K562 (cell line): Measurements from ENCODE around the gene IGDCC3. TPM values are rescaled to one million over a fixed set of nuclear protein-coding genes. Genes with fewer than 3 reads are reported as not detected.

Experiments used
- ARNT ChIP-seq, 2 experiments: fragments of 450-650 bp; IDR thresholded peaks; 2 replicates each; pipeline ENCODE4 v1.6.1; 2016; ENCODE audit warnings: mild to moderate bottlenecking in 1 of 2
- BCL6 ChIP-seq: fragments of 250-450 bp; sonication (Bioruptor Pico); IDR thresholded peaks from 2 replicates; pipeline ENCODE4 v1.4.0; 2020
- BHLHE40 ChIP-seq: IDR thresholded peaks from 2 replicates; pipeline ENCODE4 v1.6.1; 2011; ENCODE audit warnings: low read length, improper control_type of control experiment
- HDGF ChIP-seq: fragments of 450-650 bp; IDR thresholded peaks from 2 replicates; pipeline ENCODE4 v1.6.1; 2016
- HEY1 ChIP-seq: fragments of 250-450 bp; sonication (Bioruptor Pico); IDR thresholded peaks from 2 replicates; pipeline ENCODE4 v1.5.0; 2020; ENCODE audit warnings: mild to moderate bottlenecking, moderate library complexity, borderline replicate concordance
- IRF9 ChIP-seq: fragments of 450-650 bp; IDR thresholded peaks from 2 replicates; pipeline ENCODE4 v1.6.1; 2016; ENCODE audit warnings: missing biosample characterization, missing genetic modification characterization
- MAZ ChIP-seq, 2 experiments: fragments of 450-650 bp in 1 of 2; sonication (generic) in 1 of 2; formaldehyde crosslinking; IDR thresholded peaks in 1 of 2; conservative IDR thresholded peaks in 1 of 2; 2 replicates each; pipeline versions ENCODE4 v1.4.0 to v1.5.0; 2020; ENCODE audit warnings: mild to moderate bottlenecking in 1 of 2, missing genetic modification reagents in 1 of 2
- MTA1 ChIP-seq: fragments of 450-650 bp; IDR thresholded peaks from 2 replicates; pipeline ENCODE4 v1.6.1; 2017; ENCODE audit warnings: borderline replicate concordance
- MTA2 ChIP-seq: fragments of 450-650 bp; IDR thresholded peaks from 2 replicates; pipeline ENCODE4 v1.6.1; 2016; ENCODE audit warnings: low read depth
- PYGO2 ChIP-seq: fragments of 450-650 bp; IDR thresholded peaks from 2 replicates; pipeline ENCODE4 v1.6.1; 2016; ENCODE audit warnings: mild to moderate bottlenecking, missing genetic modification characterization, moderate library complexity, missing compliant biosample characterization
- RHOXF2B ChIP-seq: fragments of 250-450 bp; sonication (Bioruptor Pico); conservative IDR thresholded peaks from 2 replicates; pipeline ENCODE4 v1.5.1; 2021
- SLC30A9 ChIP-seq: fragments of 250-450 bp; sonication (Bioruptor Pico); IDR thresholded peaks from 2 replicates; pipeline ENCODE4 v1.8.0; 2022; ENCODE audit warnings: mild to moderate bottlenecking, moderate library complexity
- SRSF1 ChIP-seq: fragments of 200-400 bp; formaldehyde crosslinking; IDR thresholded peaks from 2 replicates; pipeline ENCODE4 v1.6.1; 2017; ENCODE audit warnings: mild to moderate bottlenecking, low read depth, low read length, moderate library complexity
- TEAD1 ChIP-seq, 2 experiments: fragments of 450-650 bp in 1 of 2; sonication (generic) in 1 of 2; formaldehyde crosslinking; IDR thresholded peaks; 2 replicates each; pipeline versions ENCODE4 v1.4.0 to v1.8.0; 2020 to 2022; ENCODE audit warnings: mild to moderate bottlenecking in 2 of 2, missing genetic modification reagents in 1 of 2
- ZBTB9 ChIP-seq: fragments of 450-650 bp; formaldehyde crosslinking; IDR thresholded peaks from 2 replicates; pipeline ENCODE4 v1.4.0; 2020; ENCODE audit warnings: mild to moderate bottlenecking, moderate library complexity
- ZNF133 ChIP-seq: fragments of 250-450 bp; sonication (Bioruptor Pico); IDR thresholded peaks from 2 replicates; pipeline ENCODE4 v1.4.0; 2020; ENCODE audit warnings: mild to moderate bottlenecking
- ZNF140 ChIP-seq: fragments of 250-450 bp; sonication (Bioruptor Pico); IDR thresholded peaks from 2 replicates; pipeline ENCODE4 v1.8.0; 2021; ENCODE audit warnings: moderate library complexity, mild to moderate bottlenecking, inconsistent platforms
- ZNF395 ChIP-seq: fragments of 200-800 bp; sonication (Bioruptor generic); IDR thresholded peaks from 2 replicates; pipeline ENCODE4 v1.6.1; 2017; ENCODE audit warnings: missing genetic modification characterization, missing compliant biosample characterization
- ZNF780A ChIP-seq: fragments of 250-450 bp; sonication (Bioruptor Pico); IDR thresholded peaks from 2 replicates; pipeline ENCODE4 v1.5.0; 2021; ENCODE audit warnings: mild to moderate bottlenecking
- polyA plus RNA-seq, 8 experiments: library from polyadenylated mRNA; depleted of rRNA in 4 of 8; stranded (reverse) in 5 of 8; unstranded in 3 of 8; fragments of >200 nt; fragmentation: Nextera tagmentation in 2 of 8; fragmentation: Illumina TruSeq in 1 of 8; extraction: Ambion mirVana in 2 of 8; extraction: Trizol in 1 of 8; gene quantifications; 2 replicates each; pipeline versions ENCODE4 v1.2.1 to v1.2.3, GENCODE V29; 2011 to 2014; ENCODE audit warnings: inconsistent platforms in 1 of 8, missing spikeins in 1 of 8
- total RNA-seq, 7 experiments: library from RNA; depleted of rRNA in 6 of 7; stranded (reverse); fragments of >200 nt in 6 of 7; fragmentation: Illumina TruSeq in 2 of 7; extraction: Trizol in 2 of 7; gene quantifications; 2 replicates each; pipeline versions ENCODE4 v1.2.1 to v1.2.3, GENCODE V29; 2011 to 2021; ENCODE audit warnings: low replicate concordance in 1 of 7
- TF ChIP-seq, protein P1 (sequence below): IDR thresholded peaks from 2 replicates; pipeline ENCODE4 v1.6.1; 2016; ENCODE audit warnings: missing genetic modification characterization, missing compliant biosample characterization
- TF ChIP-seq, protein P2 (sequence below): fragments of 450-650 bp; IDR thresholded peaks from 2 replicates; pipeline ENCODE4 v1.6.1; 2017; ENCODE audit warnings: mild to moderate bottlenecking, moderate library complexity

Gene IGDCC3
- total and polyA plus RNA-seq, 9 of the 15 experiments (the other 6 are each of a cell fraction or from before 2014, with no cell fraction given) = not detected

DNA sequence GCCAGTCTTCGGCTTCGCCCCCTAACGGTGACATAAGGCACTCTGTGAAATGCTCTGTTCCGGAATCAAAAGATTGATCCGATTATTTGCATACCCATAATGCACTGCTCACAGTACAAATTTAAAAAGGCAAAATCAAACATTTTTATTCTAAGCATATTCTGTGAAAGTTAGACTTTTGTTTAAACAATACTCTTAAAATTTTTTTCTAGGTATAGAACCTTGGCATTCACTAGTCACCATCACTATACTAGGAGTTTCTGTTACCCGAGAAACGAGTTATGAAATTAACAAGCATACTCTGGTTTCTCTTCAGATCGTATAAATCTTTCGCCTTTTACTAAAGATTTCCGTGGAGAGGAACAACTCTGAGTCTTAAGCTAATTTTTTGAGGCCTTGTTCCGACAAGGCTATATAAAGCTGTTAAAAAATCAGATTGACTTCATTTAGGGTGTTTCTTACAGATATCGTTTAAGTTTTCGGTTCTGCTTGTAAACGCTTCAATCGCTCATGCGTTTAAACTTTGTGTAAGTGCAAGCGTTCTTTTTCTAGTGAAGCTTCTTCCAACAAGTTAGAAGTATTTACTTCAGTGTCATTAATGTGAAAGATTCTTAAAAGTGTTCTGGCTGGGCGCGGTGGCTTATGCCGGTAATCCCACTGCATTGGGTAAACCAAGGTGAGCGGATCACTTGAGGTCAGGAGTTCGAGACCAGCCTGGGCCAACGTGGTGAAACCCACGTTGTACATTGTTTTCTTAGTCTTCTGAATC, 73.2 kb downstream of the IGDCC3 start, which contains the start of gene RNU5B-1 (continued):
- TF ChIP-seq ZBTB9 (CRISPR knock-in tag) (peak; percentile 98), BHLHE40 (0 out of 2 replicates have a peak, but pooled peaks have one; percentile 19), BCL6 (peak; percentile 86), ZNF780A (CRISPR knock-in tag) (peak; percentile 95), HEY1 (peak; percentile 98), SLC30A9 (CRISPR knock-in tag) (no peak), IRF9 (tag) (peak; percentile 36; the same call in 1 of the 2 replicates), MAZ (CRISPR knock-in tag; conservative IDR thresholded peaks at IDR 0.05 in 1 of 2, IDR thresholded peaks at IDR 0.05 in 1 of 2) (peak; percentile 85 to 97), SRSF1 (no peak), MTA2 (no peak), PYGO2 (tag) (peak; percentile 74; the same call in 1 of the 2 replicates), ZNF395 (CRISPR knock-in tag) (peak; percentile 63; the same call in 1 of the 2 replicates), TEAD1 (CRISPR knock-in tag; IDR thresholded peaks at IDR 0.05) (peak; percentile 81 to 94), MTA1 (no peak), RHOXF2B (CRISPR knock-in tag) (peak; percentile 93), HDGF (no peak), ZNF133 (no peak), ARNT (IDR thresholded peaks at IDR 0.05) (peak; percentile 83 to 92; a peak in 3 of 4 replicates), ZNF140 (CRISPR knock-in tag) (peak; percentile 56; the same call in 1 of the 2 replicates)
- TF ChIP-seq, protein P1, sequence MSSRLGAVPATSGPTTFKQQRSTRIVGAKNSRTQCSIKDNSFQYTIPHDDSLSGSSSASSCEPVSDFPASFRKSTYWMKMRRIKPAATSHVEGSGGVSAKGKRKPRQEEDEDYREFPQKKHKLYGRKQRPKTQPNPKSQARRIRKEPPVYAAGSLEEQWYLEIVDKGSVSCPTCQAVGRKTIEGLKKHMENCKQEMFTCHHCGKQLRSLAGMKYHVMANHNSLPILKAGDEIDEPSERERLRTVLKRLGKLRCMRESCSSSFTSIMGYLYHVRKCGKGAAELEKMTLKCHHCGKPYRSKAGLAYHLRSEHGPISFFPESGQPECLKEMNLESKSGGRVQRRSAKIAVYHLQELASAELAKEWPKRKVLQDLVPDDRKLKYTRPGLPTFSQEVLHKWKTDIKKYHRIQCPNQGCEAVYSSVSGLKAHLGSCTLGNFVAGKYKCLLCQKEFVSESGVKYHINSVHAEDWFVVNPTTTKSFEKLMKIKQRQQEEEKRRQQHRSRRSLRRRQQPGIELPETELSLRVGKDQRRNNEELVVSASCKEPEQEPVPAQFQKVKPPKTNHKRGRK (tag) = no peak
- TF ChIP-seq, protein P2, sequence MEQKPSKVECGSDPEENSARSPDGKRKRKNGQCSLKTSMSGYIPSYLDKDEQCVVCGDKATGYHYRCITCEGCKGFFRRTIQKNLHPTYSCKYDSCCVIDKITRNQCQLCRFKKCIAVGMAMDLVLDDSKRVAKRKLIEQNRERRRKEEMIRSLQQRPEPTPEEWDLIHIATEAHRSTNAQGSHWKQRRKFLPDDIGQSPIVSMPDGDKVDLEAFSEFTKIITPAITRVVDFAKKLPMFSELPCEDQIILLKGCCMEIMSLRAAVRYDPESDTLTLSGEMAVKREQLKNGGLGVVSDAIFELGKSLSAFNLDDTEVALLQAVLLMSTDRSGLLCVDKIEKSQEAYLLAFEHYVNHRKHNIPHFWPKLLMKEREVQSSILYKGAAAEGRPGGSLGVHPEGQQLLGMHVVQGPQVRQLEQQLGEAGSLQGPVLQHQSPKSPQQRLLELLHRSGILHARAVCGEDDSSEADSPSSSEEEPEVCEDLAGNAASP = 0 out of 2 replicates have a peak, but pooled peaks have one; percentile 43
